ENCODE data around the gene RXRA. TPM values are rescaled to one million over a fixed set of nuclear protein-coding genes. Genes with fewer than 3 reads are reported as not detected.

The RXRA gene
- polyA plus RNA-seq, 1 experiment, result 5.3 TPM

- no peak for TF ChIP-seq CTCF (IDR thresholded peaks at IDR 0.05; ENCODE audit: low read depth, low read length)
- Histone ChIP-seq H3K27me3 (ENCODE audit: control insufficient read depth, insufficient read depth, low read length) (no peaks in the 10 kb centered on the region), H3K9me3 (ENCODE audit: control insufficient read depth, insufficient read depth, low read length) (no peaks in the 10 kb centered on the region; the same call in 1 of the 2 replicates), H3K27ac (ENCODE audit: low read depth, low read length) (no peak overlapping the region), H3K4me3 (ENCODE audit: low read depth, low read length) (no peak overlapping the region)
- POLR2A ChIA-PET, result no interaction called here
- CTCF ChIA-PET, result no interaction called here
- DNase-seq (ENCODE audit: low read depth, low spot score), result no peak
Observed at GRCh38 chr9:134390947-134391318, 64.7 kb downstream of the RXRA start.

GRCh38 chr9:134391319-134392231 is 65.3 kb downstream of the RXRA start:
- no peak for DNase-seq (ENCODE audit: low read depth, low spot score)
- ChIA-PET POLR2A (interaction anchor here (0.7 kb wide), 1 partner anchor 41 kb away, joined by 3 read pairs; no protein-coding TSS in a partner anchor), CTCF (no interaction called here)
- no peak for TF ChIP-seq CTCF (IDR thresholded peaks at IDR 0.05; ENCODE audit: low read depth, low read length)
- H3K4me3 ChIP-seq (ENCODE audit: low read depth, low read length), result no peak overlapping the region
- H3K27me3 ChIP-seq (ENCODE audit: control insufficient read depth, insufficient read depth, low read length), result no peaks in the 10 kb centered on the region
- no peaks in the 10 kb centered on the region; the same call in 1 of the 2 replicates for H3K9me3 ChIP-seq (ENCODE audit: control insufficient read depth, insufficient read depth, low read length)
- H3K27ac ChIP-seq (ENCODE audit: low read depth, low read length), result no peak overlapping the region

GRCh38 chr9:134392900-134393299 is 66.6 kb downstream of the RXRA start:
- ChIA-PET POLR2A (no interaction called here), CTCF (no interaction called here)
- H3K27me3 ChIP-seq (ENCODE audit: control insufficient read depth, insufficient read depth, low read length), result no peaks in the 10 kb centered on the region

GRCh38 chr9:134393582-134394280 is 67.5 kb downstream of the RXRA start:
- H3K4me3 ChIP-seq (ENCODE audit: low read depth, low read length), result no peak overlapping the region
- H3K9me3 ChIP-seq (ENCODE audit: control insufficient read depth, insufficient read depth, low read length), result peaks cover 3% of the 10 kb centered on the region
- no peak for TF ChIP-seq CTCF (IDR thresholded peaks at IDR 0.05; ENCODE audit: low read depth, low read length)
- ChIA-PET CTCF (no interaction called here), POLR2A (no interaction called here)
- no peak overlapping the region for H3K27ac ChIP-seq (ENCODE audit: low read depth, low read length)
- no peak for DNase-seq (ENCODE audit: low read depth, low spot score)
- H3K27me3 ChIP-seq (ENCODE audit: control insufficient read depth, insufficient read depth, low read length), result no peaks in the 10 kb centered on the region

More at GRCh38 chr9:134392900-134393299, 66.6 kb downstream of the RXRA start:
- DNase-seq (ENCODE audit: low read depth, low spot score), result no peak
- Histone ChIP-seq H3K4me3 (ENCODE audit: low read depth, low read length) (no peak overlapping the region), H3K27ac (ENCODE audit: low read depth, low read length) (no peak overlapping the region), H3K9me3 (ENCODE audit: control insufficient read depth, insufficient read depth, low read length) (no peaks in the 10 kb centered on the region; the same call in 1 of the 2 replicates)
- TF ChIP-seq CTCF (IDR thresholded peaks at IDR 0.05; ENCODE audit: low read depth, low read length), result no peak

GRCh38 chr9:134395002-134395517 is 68.8 kb downstream of the RXRA start:
- Histone ChIP-seq H3K27ac (ENCODE audit: low read depth, low read length) (no peak overlapping the region), H3K4me3 (ENCODE audit: low read depth, low read length) (no peak overlapping the region), H3K27me3 (ENCODE audit: control insufficient read depth, insufficient read depth, low read length) (no peaks in the 10 kb centered on the region), H3K9me3 (ENCODE audit: control insufficient read depth, insufficient read depth, low read length) (peaks cover 12% of the 10 kb centered on the region)
- no peak for DNase-seq (ENCODE audit: low read depth, low spot score)
- ChIA-PET CTCF (no interaction called here), POLR2A (no interaction called here)
- no peak for TF ChIP-seq CTCF (IDR thresholded peaks at IDR 0.05; ENCODE audit: low read depth, low read length)
